HG02610 (cell line): Measurements from ENCODE around the gene AFM.

Experiments
- ATAC-seq: cut with Tn5 transposase; IDR thresholded peaks from one replicate; pipeline ENCODE4 v1.9.1; 2021; ENCODE audit warnings: mild to moderate bottlenecking, moderate library complexity; ENCODE audit not compliant: unreplicated experiment

AFM gene, protein sequence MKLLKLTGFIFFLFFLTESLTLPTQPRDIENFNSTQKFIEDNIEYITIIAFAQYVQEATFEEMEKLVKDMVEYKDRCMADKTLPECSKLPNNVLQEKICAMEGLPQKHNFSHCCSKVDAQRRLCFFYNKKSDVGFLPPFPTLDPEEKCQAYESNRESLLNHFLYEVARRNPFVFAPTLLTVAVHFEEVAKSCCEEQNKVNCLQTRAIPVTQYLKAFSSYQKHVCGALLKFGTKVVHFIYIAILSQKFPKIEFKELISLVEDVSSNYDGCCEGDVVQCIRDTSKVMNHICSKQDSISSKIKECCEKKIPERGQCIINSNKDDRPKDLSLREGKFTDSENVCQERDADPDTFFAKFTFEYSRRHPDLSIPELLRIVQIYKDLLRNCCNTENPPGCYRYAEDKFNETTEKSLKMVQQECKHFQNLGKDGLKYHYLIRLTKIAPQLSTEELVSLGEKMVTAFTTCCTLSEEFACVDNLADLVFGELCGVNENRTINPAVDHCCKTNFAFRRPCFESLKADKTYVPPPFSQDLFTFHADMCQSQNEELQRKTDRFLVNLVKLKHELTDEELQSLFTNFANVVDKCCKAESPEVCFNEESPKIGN

DNA sequence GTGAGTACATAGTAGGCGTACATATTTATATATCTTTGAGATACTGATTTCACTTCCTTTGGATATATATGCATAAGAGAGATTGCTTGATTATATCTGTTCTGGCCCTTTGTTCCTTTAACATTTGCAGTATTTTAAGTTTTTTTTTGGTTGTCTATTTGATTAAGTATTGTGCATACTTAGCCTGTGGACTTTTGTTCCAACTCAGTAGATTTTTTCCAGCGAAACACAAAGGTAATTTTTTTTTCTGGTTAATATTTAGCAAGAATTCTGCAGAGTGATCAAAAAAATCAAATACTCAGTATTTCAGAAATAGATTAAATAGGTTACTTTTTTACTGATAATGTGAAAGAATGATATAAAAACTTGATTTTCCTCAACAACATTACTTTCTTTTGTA is at the start of gene AFM:
Gene AFM (plus strand): TSS at position 388 of the 400 bp plus-strand sequence. CDS start 31 bp downstream, outside the sequence.
- ATAC-seq: no peak

DNA sequence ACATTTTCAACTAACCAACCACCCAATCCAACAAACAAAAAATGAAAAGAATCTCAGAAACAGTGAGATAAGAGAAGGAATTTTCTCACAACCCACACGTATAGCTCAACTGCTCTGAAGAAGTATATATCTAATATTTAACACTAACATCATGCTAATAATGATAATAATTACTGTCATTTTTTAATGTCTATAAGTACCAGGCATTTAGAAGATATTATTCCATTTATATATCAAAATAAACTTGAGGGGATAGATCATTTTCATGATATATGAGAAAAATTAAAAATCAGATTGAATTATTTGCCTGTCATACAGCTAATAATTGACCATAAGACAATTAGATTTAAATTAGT is 49.8 kb upstream of the AFM start:
- no peak for ATAC-seq

DNA sequence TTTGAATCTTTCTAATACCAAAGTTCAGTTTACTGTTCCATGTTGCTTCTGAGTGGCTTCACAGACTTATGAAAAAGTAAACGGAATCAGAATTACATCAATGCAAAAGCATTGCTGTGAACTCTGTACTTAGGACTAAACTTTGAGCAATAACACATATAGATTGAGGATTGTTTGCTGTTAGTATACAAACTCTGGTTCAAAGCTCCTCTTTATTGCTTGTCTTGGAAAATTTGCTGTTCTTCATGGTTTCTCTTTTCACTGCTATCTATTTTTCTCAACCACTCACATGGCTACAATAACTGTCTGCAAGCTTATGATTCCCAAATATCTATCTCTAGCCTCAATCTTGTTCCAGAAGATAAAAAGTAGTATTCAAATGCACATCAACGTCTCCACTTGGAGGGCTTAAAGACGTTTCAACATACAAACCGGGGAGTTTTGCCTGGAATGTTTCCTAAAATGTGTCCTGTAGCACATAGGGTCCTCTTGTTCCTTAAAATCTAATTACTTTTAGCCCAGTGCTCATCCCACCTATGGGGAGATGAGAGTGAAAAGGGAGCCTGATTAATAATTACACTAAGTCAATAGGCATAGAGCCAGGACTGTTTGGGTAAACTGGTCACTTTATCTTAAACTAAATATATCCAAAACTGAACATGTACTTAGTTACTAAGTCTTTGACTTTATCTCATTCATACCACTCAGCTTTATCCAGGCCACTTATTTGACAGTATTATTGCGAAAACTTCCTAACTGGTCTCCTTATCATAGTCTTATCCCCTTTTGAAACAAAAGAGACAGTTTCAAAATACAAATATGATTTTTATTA is 49.2 kb upstream of the AFM start:
- ATAC-seq: no peak

DNA sequence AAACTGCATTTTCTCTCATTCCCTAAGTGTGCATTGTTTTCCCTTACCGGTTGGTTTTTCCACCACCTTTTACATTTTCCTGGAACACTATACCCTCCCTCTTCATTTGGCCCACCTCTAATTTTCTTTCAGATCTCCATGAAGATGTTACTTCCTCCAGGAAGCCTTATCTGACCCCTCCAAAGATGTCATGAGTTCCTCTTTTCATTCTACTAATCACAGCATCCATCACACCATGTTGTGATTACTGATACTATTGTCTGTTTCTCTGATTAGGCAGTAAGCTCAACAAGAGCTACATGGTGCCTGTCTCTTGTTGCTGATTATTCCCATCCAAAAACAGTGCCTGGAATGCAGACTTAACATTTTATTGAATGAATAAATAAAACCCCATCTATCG is 48.4 kb upstream of the AFM start:
- no peak for ATAC-seq

DNA sequence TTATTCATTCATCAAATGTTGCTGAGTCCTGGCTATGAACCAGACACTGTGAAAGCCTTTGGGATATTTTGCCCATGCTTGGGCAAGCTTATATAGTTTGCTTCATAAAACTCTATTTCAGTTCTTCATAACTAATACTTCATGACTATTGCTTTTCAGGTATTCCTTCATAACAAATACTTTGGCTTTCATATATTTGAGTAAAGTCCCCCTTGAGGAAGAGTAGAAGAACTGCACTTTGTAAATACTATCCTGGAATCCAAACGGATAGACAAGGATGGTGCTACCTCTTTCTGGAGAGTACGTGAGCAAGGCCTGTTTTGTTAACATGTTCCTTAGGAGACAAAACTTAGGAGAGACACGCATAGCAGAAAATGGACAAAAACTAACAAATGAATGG is 47.2 kb upstream of the AFM start:
- ATAC-seq: peak; percentile 58

DNA sequence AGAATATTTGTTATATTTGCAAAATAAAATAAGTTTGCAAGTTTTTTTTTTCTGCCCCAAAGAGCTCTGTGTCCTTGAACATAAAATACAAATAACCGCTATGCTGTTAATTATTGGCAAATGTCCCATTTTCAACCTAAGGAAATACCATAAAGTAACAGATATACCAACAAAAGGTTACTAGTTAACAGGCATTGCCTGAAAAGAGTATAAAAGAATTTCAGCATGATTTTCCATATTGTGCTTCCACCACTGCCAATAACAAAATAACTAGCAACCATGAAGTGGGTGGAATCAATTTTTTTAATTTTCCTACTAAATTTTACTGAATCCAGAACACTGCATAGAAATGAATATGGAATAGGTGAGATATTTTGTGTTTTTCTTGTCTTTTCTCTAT is 45.6 kb upstream of the AFM start, which contains the start of gene AFP:
Gene AFP (plus strand): TSS at position 238 of the 400 bp plus-strand sequence. CDS start 42 bp downstream, at position 280.
- ATAC-seq: no peak

DNA sequence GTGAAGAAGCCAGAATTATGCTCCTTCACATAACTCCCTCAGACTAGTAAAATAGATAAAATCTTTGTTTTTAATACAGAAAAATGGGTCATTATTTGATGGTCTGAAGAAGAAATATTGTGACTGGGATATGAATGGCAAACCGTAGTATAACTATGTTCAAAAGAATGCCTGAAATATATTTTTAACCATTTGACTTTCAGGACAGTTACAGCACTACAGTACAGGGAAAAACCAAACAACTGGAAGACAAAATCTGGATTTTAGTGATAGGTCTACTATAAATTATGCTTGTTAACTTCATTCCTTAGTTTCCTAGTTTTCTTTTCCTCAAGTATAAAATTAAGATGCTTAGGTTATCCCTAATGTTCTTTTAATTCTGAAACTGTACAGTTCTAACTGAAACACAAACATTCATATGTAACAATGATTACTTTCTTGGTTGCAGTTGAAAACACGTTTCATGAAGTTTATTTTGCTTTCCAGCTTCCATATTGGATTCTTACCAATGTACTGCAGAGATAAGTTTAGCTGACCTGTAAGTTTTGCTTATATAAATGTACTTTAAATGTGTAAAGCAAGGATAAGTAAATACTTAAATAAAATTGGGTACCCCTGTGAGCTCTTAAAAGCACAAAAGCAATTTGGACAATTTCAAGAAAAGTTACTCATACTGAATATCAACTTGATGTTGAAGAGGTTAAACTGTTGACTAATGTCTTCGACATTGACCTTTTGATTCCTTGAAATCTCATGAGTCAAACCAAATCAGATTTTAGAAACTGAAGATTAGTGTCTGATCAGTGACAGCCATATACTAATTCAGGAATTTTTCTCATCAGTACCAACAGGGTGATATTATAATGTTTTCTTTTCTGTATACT is 44.6 kb upstream of the AFM start:
- no peak for ATAC-seq

DNA sequence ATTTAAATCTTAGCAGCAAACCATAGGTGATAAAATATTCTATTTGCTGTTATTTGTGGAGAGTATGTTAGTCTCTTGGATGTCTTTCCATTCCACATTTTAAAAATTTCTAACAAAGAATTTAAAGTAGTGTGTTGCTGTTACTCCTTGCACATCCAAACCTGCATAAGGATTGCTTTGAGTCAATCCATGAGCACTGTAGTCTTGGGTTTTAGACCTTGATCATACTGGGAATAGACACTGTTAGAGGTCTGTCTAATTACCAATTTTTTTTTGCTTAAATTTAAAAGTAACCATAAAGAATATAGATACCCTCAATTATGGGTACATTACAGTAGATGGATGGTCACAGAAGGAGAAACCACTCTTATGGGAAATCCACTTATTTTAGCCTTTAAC is 44.0 kb upstream of the AFM start:
- ATAC-seq: no peak

DNA sequence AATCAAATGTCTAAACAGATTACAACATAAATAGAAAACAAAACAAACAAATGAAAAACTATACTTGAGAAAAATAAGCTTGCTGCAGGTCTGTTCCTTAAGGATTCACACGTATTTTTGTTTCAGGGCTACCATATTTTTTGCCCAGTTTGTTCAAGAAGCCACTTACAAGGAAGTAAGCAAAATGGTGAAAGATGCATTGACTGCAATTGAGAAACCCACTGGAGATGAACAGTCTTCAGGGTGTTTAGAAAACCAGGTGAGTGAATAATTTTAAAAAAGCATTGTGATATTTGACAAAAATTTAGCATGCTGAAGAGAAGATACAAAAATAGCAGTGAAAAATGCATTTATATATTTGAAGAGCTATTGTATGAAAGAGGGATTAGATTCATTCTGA is 43.5 kb upstream of the AFM start:
- no peak for ATAC-seq

DNA sequence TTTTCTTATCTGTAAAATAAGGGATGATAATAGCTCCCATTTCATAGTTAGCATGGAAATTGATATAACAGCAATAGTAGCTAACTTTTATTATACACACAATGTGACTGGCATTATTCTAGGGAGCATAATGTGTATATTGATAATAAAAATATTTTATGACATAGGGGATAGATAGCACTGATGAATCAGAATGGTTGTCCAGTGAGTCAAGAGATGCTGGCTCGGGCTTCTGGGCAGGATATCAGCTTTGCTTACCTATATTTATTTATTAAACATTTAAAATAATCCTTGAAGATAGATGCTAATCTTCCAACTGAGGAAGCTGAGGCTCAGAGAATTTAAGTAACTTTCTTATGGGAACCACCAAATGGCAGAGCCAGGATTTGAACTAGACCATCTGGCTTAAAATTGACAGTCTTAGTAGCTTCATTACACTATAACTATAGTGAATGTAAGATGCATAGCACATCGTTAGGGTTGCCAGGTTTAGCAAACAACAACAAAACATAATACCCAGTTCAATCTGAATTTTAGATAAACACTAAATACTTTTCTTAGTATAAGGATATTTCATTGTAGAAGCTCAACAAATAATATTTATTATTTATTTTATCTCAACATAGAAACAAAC is 42.8 kb upstream of the AFM start:
- ATAC-seq: no peak

DNA sequence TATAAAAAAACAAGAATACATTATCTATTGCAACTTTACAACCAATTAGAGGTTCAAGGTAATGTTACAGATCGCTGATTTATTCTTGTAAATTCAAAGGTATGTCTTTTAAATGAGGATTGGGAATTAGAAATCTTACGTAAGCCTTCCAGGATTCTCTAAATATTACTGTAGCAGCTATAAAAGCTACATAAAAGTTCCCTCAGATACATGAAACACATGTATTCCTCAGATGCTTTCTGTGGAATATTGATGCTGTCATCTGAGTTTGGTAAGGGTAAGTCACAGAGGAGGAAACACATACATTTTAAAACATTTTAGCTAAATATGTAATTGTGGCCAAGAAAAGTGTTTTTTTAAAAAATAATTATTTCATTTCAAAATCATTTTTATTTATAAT is 42.1 kb upstream of the AFM start:
- no peak for ATAC-seq

DNA sequence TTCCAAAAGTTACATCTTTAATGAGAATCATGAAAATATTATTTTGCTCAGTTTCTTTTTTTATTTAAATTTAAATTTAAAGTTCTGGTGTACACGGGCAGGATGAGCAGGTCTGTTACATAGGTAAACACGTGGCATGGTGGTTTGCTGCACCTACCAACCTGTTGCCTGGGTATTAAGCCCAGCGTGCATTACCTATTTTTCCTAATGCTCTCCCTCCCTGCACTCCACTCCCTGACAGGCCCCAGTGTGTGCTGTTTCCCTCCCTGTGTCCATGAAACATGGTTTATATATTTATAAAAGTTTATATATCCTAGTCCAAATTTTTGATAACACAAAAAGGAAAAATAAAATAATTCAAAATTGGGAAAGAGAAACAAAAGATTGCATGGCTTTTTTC is 41.6 kb upstream of the AFM start:
- no peak for ATAC-seq

DNA sequence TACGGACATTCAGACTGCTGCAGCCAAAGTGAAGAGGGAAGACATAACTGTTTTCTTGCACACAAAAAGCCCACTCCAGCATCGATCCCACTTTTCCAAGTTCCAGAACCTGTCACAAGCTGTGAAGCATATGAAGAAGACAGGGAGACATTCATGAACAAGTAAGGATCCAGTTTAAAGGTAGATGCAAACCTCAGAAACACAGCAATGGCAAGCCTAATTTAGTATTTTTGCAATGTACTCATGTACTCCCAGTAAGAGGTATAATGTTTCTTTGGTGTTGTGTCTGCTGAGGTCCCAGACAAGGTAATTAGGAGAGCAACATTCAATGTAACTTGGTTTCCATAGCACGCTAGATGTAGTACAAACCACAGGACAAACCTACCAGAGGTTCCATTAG is 40.9 kb upstream of the AFM start:
- no peak for ATAC-seq

DNA sequence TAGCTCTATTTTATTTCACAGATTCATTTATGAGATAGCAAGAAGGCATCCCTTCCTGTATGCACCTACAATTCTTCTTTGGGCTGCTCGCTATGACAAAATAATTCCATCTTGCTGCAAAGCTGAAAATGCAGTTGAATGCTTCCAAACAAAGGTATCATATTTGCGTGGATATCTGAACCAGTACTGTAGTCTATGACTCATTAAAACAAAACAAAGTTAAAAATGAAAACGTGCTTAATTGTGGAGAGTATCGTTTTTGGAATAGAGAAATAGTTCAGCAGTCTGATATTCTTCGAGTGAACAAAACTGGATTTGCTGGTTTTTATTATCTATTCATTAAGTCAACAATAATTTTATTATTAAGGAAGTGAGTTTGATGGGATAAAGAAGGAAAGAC is 39.3 kb upstream of the AFM start:
- ATAC-seq: no peak

DNA sequence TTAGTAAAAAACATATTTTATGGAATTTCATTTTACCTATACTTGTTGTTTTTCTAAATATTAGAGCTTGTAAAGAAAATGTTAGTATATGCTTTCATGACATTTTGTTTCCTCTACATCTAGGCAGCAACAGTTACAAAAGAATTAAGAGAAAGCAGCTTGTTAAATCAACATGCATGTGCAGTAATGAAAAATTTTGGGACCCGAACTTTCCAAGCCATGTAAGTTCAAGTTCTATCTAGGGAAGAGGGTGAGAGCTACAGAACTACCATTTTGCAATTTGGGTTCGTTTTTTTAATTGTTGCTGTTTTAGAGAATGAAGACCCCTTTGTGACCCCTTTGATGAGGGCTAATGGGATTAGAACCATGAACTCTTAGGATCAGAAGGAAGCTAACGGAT is 38.3 kb upstream of the AFM start:
- ATAC-seq: no peak

DNA sequence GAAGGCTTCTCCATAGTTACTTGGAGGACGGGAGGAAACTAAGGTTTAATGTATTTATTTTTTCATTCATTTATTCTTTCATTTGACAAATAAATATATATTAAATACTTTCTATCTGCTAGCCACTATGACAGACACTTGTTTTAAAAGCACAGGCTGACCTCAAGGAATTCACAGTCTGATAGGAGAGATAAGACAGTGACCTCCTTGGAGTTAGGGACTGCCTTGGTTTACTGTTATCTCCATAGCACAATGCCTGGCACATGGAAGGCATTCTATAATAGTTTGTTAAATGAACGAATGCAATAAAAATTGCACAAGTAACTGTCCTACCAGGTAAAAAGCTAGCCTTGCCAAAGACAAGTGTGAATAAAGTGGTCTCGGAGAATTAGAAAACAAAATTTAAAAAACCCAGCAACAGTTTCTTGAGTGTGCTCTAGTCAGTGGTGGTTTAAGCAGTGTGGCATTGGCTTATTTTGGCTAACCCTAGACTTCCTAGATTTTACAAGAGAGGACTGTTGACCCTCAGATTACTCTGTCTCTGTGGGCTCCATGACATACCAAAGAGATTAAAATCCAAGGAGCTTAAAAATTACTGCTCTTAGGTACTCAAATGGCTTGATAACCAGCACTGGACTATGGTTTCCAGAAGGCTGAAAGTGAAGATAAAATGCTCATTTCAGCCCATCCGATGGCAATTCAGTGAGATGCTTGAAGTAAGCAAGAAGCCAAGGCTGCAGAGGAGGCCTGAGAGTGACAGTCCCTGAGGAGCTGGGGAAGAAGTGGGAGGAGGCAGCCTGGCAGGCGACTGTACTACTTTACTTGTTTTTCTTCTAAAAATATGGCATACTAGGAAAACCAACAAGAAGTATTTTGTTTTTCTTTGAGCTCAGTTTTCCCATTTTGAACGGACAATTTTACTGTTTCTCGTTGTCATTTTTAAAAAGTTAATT is 35.9 kb upstream of the AFM start:
- ATAC-seq: no peak

DNA sequence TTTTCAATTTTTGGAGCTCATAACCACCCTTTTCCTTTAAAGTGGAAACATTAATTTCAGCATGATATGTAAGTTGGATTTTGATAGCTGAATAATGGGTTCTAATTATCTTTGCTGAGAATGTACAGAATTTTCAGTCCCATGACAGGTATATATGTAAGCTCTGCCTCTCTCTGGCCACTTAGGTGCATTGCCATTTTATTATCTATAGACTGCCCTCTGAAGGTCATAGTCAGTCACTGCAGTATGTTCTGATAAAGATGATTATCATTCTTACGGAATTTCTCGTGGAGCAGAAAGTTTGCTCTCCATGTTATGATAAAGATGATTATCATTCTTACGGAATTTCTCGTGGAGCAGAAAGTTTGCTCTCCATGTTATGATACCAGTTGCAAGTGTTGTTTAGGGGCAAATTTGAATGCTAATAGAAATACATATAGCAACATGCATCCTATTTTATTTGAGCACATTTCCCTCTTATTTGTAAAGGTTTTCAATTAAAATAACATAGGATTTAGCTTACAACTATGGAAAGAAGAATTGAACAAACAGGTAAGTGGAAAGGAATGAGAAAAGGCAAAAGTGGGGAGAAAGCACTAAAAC is 35.1 kb upstream of the AFM start:
- ATAC-seq: peak; percentile 96

DNA sequence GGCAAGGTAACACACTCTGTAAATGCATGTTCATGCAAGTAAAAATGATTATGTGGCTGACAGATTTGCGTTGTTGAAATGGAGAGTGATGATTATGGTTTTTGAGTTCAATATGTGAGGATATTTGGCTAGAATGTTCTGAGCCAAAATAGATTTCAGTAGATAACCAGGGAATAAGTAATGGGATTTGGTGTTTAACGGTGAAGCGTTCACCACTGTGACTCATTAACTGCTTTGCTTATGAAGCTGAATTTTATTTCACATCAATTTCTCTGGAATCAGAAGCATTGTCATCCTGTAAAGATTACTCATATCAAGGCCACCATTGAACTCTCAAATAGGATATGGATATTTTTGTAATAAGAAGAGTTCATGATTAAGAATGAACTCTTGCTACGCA is 33.9 kb upstream of the AFM start:
- no peak for ATAC-seq
